Lower lobe of right lung (tissue), 2 donors: ENCODE measurements around the gene AFP. TPM values are rescaled to one million over a fixed set of nuclear protein-coding genes. Genes with fewer than 3 reads are reported as not detected.
"Not testable (repeated sequence)": the region's sequence is repeated elsewhere in the genome, so short reads cannot be mapped to it uniquely, and the experiment has no call there.

Experiments used
- ATAC-seq, 2 donors: fragments of 200-7000 bp; cut with Tn5 transposase; one replicate each; pipeline ENCODE4 v1.9.1; 2020 to 2022; ENCODE audit warnings: mild to moderate bottlenecking in 2 of 2, moderate library complexity in 2 of 2
- DNase-seq: peaks from one replicate; pipeline ENCODE4 v3.0.0-alpha.2; 2020
- H3K27ac ChIP-seq: fragments of 200-600 bp; one replicate; pipeline ENCODE4 v1.8.0; 2022
- H3K27me3 ChIP-seq: fragments of 200-600 bp; one replicate; pipeline ENCODE4 v1.8.0; 2022; ENCODE audit warnings: low read depth
- H3K36me3 ChIP-seq: fragments of 200-600 bp; one replicate; pipeline ENCODE4 v1.8.0; 2022; ENCODE audit warnings: mild to moderate bottlenecking
- H3K4me1 ChIP-seq: fragments of 200-600 bp; one replicate; pipeline ENCODE4 v1.8.0; 2022
- H3K4me3 ChIP-seq: fragments of 200-600 bp; one replicate; pipeline ENCODE4 v1.8.0; 2022; ENCODE audit warnings: mild to moderate bottlenecking
- H3K9me3 ChIP-seq: fragments of 200-600 bp; one replicate; pipeline ENCODE4 v1.8.0; 2022
- intact Hi-C: fragments of 100-400 bp; cut with DNase I; formaldehyde crosslinking; loops from one replicate; pipeline ENCODE4 v1.11.0; 2022
- long read RNA-seq: library from polyadenylated mRNA; unstranded; transcript quantifications from one replicate; pipeline ENCODE4 v2.0.0, GENCODE V29; 2021
- total RNA-seq: library from RNA; stranded (reverse); fragmentation: NEBNext Ultra II Directional; extraction: Animal tissue kit (Norgen Biotek cat#: 25700); gene quantifications from one replicate; pipeline ENCODE4 v1.2.1, GENCODE V29; 2021
- TF ChIP-seq, protein P1 (sequence below): fragments of 200-600 bp; IDR thresholded peaks from one replicate; pipeline ENCODE4 v1.8.0; 2022; ENCODE audit warnings: antibody characterized with exemption, mild to moderate bottlenecking
- donor health status: DM: no; HTN: yes; CAD: no; lungs with severe emphysema.

Gene AFP
- not detected for total RNA-seq
- long read RNA-seq: 0 reads

DNA sequence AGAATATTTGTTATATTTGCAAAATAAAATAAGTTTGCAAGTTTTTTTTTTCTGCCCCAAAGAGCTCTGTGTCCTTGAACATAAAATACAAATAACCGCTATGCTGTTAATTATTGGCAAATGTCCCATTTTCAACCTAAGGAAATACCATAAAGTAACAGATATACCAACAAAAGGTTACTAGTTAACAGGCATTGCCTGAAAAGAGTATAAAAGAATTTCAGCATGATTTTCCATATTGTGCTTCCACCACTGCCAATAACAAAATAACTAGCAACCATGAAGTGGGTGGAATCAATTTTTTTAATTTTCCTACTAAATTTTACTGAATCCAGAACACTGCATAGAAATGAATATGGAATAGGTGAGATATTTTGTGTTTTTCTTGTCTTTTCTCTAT, at the start of gene AFP:
AFP (plus strand) TSS at position 238 of the 400 bp plus-strand sequence; CDS start at position 280, 42 bp downstream.
- DNase-seq (no peak), ATAC-seq (no peak)
- H3K36me3 ChIP-seq: no peaks in the 10 kb centered on the region
- TF ChIP-seq, protein P1, sequence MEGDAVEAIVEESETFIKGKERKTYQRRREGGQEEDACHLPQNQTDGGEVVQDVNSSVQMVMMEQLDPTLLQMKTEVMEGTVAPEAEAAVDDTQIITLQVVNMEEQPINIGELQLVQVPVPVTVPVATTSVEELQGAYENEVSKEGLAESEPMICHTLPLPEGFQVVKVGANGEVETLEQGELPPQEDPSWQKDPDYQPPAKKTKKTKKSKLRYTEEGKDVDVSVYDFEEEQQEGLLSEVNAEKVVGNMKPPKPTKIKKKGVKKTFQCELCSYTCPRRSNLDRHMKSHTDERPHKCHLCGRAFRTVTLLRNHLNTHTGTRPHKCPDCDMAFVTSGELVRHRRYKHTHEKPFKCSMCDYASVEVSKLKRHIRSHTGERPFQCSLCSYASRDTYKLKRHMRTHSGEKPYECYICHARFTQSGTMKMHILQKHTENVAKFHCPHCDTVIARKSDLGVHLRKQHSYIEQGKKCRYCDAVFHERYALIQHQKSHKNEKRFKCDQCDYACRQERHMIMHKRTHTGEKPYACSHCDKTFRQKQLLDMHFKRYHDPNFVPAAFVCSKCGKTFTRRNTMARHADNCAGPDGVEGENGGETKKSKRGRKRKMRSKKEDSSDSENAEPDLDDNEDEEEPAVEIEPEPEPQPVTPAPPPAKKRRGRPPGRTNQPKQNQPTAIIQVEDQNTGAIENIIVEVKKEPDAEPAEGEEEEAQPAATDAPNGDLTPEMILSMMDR: no peak
- intact Hi-C loops: no loop called here
- no peaks in the 10 kb centered on the region for H3K4me1 ChIP-seq
- H3K27me3 ChIP-seq: no peaks in the 10 kb centered on the region
- H3K4me3 ChIP-seq: no peak within 1 kb of the TSS
- H3K27ac ChIP-seq: no peak within 1 kb of the TSS
- H3K9me3 ChIP-seq: no peaks in the 10 kb centered on the region

DNA sequence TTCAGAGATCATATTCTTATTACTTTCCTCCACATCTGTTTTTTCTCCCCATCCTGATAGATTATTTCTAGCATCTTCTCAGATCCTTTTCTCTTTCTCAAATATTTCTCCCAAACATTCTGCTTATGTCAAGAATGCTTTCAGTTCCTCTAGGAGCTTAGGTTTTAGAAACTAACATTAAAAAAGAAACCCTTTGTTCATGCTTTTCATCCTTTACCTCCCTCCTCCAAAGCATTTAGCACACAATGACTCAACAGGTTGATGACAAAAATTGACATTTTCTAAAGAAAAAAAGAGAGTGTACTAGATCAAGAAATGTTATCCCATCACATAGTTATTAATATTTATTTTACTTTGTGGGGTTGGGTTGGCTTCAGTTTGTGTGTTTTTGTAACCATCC, 48.5 kb upstream of the AFP start:
- Histone ChIP-seq H3K27me3 (no peaks in the 10 kb centered on the region), H3K9me3 (no peaks in the 10 kb centered on the region), H3K4me3 (no peak overlapping the region), H3K4me1 (no peaks in the 10 kb centered on the region), H3K36me3 (no peaks in the 10 kb centered on the region), H3K27ac (no peak overlapping the region)
- intact Hi-C loops: no loop called here
- ATAC-seq (no peak), DNase-seq (no peak)
- TF ChIP-seq, protein P1: no peak

DNA sequence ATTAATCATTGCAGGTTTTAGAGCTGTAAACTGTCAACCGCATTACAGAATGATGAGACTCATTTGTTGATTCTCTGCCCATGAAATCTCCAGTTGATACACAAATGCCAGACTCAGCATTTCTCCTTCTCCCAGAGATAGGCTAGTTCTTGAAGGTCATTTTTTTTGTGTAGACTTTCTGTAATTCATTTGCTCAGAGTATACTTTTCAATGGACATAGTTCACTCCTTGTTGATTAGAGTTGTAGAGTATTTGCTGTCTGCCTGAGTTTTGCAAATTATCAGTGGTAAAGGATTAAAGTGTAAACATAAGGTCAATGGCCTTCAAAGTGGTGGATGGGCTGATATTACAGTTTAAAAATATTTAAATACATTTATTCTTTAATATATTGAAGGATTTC, 47.1 kb upstream of the AFP start:
- TF ChIP-seq, protein P1: no peak
- H3K36me3 ChIP-seq: no peaks in the 10 kb centered on the region
- H3K4me3 ChIP-seq: no peak overlapping the region
- no peaks in the 10 kb centered on the region for H3K9me3 ChIP-seq
- no peaks in the 10 kb centered on the region for H3K27me3 ChIP-seq
- ATAC-seq (no peak), DNase-seq (no peak)
- no peaks in the 10 kb centered on the region for H3K4me1 ChIP-seq
- intact Hi-C loops: no loop called here
- no peak overlapping the region for H3K27ac ChIP-seq

DNA sequence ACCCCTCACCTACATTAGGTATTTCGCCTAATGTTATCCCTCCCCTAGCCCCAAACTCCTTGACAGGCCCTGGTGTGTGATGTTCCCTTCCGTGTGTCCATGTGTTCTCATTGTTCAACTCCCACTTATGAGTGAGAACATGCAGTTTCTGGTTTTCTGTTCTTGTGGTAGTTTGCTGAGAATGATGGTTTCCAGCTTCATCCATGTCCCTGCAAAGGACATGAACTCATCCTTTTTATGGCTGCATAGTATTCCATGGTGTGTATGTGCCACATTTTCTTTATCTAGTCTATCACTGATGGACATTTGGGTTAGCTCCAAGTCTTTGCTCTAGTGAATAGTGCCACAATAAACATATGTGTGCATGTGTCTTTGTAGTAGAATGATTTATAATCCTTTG, 46.4 kb upstream of the AFP start:
- H3K27ac ChIP-seq, DNase-seq, H3K9me3 ChIP-seq, H3K4me3 ChIP-seq, H3K36me3 ChIP-seq, H3K4me1 ChIP-seq, ATAC-seq, H3K27me3 ChIP-seq, intact Hi-C loops: not testable (repeated sequence)

DNA sequence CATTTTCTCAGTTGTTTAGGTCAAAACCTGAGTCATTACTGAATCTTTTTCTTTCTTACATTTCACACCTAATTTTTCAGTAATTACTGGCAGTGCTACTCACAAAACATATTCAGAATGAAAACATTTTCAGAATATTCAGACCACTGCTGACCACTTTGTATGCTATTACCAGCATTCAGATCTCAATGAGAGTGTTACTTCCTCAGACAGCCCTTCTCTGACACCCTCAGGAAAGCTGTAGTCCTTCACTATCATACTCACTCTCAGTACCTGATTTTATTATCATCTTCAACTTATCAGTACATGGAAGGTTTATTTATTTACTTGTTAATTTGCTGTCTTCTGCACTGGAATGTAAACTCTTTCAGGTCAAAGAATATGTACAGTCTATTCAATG, 44.2 kb upstream of the AFP start:
- TF ChIP-seq, protein P1: no peak
- Histone ChIP-seq H3K4me1 (no peaks in the 10 kb centered on the region), H3K4me3 (no peak overlapping the region), H3K27me3 (no peaks in the 10 kb centered on the region), H3K36me3 (no peaks in the 10 kb centered on the region), H3K27ac (no peak overlapping the region), H3K9me3 (no peaks in the 10 kb centered on the region)
- no peak for ATAC-seq
- intact Hi-C loops: no loop called here
- no peak for DNase-seq

DNA sequence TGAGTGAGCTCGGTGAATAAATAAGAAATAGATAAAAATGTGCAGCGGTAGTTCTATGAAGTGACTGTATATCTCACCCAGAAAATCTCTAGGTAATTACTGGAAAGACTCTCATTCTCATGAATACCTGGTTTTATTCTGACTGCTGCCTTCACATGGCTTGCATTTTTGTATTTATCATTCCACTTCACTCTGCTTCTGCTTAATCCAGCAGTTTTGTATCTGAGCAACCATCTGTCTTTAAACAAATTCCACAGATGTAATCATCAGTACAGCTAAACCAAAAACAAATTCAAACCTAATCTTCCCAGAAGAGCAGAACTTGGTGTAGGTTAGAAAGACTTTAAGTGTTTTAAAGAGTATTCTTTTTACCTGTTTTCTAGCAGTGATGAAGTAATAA, 43.1 kb upstream of the AFP start:
- TF ChIP-seq, protein P1: no peak

More for the DNA sequence above, 43.1 kb upstream of the AFP start:
- ATAC-seq: no peak
- intact Hi-C loops: no loop called here
- Histone ChIP-seq H3K27me3 (no peaks in the 10 kb centered on the region), H3K4me3 (no peak overlapping the region), H3K27ac (no peak overlapping the region), H3K36me3 (no peaks in the 10 kb centered on the region), H3K4me1 (no peaks in the 10 kb centered on the region), H3K9me3 (no peaks in the 10 kb centered on the region)
- DNase-seq: no peak
